NCI-H1048 (cell line): ENCODE measurements around the gene FGFR2.

ENCODE experiments used
- DNase-seq: peaks from one replicate; lab custom pipeline; 2025; lab: John Stamatoyannopoulos, UW

Gene FGFR2

DNA sequence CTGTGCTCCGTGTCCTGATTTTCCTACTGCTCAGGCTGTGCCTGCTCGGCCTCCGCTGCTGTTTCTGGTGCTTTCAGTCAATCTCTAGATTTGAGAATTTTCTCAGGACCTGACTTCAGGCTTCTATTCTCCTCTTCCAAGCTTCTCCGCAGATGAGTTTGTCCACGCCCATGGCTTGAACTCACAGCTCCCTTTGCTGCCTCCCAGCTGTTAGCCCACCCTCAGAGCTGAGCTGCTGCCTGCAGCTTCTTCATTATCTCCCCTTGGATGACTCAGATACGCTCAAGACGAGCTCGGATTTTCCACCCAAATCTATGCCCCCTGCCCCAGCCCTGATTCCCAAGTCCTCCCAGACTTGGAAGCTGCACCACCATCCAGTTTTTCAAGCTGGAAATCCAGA is 104.7 kb downstream of the FGFR2 start:
- DNase-seq = no peak

DNA sequence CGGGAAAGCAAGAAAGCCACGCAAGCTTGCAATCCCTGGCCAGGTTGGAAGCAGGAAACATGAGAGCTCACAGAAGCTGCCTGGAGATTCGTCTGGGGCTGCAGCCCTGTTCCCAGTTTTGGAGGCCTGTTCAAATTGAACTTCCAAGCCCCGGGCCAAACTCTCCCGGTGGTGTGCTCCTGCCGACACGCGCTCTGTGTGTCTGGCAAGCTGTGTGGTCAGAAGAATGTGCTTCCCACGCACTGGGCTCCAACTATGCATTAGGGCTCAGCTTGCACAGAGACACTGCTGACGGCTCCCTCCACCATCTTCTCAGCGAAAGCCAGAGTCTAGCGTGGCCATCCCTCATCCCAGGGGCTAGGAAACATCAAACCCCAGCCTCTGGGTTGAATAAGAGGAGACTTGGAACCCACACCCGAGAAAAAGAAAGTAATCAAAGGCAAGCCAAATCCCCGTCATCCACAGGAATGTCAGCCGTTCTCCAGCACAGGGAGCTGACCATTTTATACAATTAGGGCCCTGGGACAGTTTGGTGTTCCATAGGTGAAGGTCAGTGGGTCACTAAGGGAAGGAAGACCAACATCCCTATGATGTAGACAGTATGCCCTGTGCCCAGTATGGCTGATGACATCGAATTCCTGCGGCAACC is 107.2 kb downstream of the FGFR2 start:
- no peak for DNase-seq

GRCh38 chr10:121485436-121486139 is 112.7 kb downstream of the FGFR2 start:
- no peak for DNase-seq

DNA sequence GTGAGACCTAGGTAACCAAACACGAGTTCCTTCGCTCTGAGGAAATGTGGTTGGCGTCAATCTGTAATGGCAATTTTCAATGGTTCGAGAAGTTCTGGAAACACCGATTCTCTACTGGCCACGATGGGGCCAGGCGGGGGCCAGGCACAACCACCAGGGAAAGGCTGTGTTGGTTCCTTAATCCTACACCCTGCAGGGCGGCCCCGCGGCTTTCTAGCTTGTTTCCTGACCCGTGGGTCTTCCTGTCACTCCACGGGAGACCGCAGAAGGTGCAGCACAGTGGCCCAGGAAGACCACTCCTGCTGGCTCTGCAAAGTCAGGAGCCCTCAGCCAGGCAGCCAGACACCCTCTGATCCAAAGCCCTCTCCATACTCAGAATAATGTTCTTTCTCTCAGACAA is 113.4 kb downstream of the FGFR2 start:
- DNase-seq = no peak

GRCh38 chr10:121484401-121484800 is 113.8 kb downstream of the FGFR2 start:
- no peak for DNase-seq

DNA sequence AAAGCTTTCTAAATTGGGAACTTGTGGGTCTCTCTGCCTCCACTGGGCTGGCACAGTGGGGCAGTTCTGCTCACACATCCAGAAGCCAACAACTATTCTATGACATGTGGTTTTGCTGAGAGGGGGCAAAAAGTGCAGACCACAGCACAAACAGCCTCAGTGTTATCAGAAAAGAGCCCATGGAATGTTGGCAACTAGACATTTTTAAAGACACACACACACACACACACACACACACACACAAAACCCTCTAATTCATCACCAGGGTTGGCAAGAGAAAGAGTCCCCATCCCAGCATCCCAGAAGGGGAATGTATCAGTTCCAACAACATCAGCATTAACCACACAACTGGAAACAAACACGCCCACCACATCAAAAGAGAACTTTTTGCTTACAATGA is 117.1 kb downstream of the FGFR2 start:
- no peak for DNase-seq

GRCh38 chr10:121478556-121478955 is 119.7 kb downstream of the FGFR2 start:
- no peak for DNase-seq

DNA sequence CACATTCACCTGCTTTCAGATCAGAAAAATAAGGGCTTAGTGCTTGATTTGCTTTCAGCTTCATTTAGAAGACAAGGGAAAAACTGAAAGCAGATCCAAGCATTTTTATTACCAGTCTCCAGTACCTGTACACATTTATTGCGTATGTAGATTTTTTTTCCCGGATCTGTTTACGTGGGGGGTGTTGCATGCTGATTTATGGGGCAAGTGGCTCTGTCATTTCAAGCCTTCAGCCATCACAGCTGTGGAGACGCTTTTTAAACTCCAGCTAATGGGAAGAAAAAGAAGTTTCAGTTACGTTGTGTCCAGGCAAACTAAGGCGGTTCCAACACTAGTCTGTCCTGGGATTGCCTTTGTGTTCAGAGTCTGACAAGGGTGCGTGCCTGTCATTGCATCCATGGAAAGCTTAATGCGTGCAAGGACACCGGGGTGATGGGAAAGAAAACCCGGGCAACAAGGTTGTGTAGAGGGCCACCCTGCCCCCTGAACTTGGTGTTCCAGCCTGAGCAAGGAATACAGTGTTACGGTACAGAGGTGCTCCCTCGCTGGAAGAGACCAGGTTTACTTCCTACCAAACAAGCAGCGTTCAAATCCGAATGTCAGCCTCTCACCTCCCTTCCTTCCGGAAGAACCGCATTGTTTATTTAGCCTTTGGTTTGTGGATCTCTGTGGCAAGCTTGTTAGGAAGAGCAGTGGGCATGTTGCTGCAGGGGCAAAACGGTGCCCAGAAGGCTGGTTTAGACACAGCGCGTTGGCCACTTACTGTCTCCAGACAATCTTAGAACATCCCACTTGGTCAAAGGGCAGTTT is 128.2 kb downstream of the FGFR2 start:
- no peak for DNase-seq

DNA sequence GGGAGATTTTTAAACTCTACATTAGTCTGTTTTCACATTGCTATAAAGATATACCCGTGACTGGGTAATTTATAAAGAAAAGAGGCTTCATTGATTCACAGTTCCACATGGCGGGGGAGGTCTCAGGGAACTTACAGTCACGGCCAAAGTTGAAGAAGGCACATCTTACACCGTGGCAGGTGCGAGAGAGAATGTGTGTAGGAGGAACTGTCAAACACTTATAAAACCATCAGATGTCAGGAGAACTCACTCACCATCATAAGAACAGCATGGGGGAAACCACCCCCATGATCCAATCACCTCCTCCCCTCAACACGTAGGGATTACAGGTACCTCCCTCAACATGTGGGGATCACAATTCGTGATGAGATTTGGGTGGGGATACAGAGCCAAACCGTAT is 129.5 kb downstream of the FGFR2 start:
- no peak for DNase-seq

DNA sequence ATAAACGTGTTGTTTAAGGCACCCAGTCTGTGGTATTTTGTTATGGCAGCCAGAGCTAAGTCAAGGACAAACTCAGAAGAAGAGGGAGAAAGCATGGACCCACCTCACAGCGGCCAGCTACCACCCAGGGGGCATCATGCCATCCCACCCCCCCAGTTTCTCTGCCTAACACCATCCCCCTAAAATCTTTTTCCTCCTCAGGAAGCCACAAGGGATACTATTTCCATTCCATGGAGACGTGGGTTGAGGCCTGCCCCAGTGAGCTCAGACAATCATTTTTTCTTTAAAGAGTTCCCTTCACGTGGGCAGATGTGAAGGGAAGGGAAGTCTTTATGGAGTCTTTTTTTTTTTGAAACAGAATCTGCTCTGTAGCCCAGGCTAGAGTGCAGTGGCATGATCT is 131.8 kb downstream of the FGFR2 start:
- DNase-seq = no peak

- no peak for DNase-seq
These were observed 133.0 kb downstream of the FGFR2 start for GRCh38 chr10:121465215-121465614.

DNA sequence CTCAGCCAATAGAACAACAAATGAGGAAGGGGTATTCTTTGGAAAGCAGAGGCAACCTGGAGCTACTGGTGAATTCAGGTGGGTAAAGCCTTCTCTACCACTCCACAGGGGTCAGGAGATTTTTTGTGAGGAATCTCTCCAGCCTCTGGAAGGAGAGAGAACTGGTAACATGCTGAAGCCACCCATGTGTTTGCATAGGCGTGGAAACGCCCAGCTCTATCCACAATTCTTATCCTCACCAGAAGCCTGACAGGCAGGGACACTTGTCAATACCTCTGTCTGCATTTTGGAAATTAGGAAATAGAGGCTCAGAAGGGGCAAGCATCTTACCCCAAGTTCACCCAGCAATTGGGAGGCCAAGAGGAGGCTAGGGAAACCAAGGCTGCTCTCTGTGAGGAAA is 133.7 kb downstream of the FGFR2 start:
- no peak for DNase-seq

GRCh38 chr10:121462955-121463354 is 135.3 kb downstream of the FGFR2 start:
- no peak for DNase-seq

GRCh38 chr10:121462281-121462680 is 136.0 kb downstream of the FGFR2 start:
- DNase-seq = no peak

GRCh38 chr10:121461307-121461706 is 136.9 kb downstream of the FGFR2 start:
- no peak for DNase-seq

- DNase-seq = no peak
These were observed 137.5 kb downstream of the FGFR2 start for GRCh38 chr10:121460733-121461132.

DNA sequence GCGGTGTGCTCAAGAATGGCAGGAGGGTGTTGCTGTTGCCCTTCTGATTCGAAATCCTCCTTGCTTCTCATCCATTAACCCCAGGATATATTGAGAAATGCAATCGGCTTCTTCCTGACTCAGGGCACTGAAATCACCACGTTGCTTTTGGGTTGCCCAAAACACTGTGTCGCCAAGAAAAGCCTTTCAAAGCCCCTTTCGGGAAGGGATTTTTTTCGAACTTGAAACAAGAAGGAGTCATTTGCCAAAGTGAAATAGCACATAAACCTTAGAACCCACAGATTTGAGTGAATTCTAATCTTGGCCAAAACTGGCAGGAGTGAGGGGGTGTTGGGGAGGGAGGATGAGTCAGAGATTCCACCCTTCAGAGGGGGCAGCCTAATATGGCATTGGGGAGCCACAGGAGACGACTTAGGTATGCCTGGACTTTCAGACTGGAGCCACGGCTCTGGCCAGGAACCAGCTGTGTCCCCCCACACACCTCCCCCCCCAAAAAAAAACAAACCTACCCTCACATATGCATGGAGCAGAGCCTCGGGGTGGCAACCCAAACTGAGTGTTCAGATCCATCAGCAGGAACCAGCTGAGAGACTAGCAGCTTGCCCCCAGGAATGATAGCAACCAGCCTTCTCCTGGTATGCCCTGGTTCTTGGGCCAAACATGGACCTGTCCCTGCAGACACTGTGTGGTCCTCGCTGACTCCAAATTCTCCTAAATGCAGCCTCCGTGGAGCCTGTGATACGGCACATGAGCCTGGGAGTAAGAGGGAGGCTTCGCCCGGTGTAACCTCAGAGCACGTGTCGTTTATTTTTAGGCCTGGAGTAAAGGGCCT is 138.4 kb downstream of the FGFR2 start:
- no peak for DNase-seq

DNA sequence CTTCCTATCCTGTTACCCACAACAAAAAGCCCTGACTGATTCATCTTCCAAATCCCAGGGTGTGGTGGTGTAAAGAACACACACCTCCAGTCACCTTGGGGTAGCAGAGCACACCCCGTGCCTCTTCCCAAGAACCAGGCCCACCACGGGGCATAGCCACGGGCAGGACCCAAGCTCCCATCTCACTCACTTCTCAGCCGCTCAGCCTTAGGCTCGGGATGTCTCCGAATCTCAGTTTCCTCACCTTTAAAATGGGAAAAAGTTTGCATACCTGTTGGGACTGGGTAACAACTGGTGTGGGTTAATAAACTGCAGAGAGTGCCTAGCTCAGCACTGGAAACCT is 139.0 kb downstream of the FGFR2 start:
- no peak for DNase-seq

DNA sequence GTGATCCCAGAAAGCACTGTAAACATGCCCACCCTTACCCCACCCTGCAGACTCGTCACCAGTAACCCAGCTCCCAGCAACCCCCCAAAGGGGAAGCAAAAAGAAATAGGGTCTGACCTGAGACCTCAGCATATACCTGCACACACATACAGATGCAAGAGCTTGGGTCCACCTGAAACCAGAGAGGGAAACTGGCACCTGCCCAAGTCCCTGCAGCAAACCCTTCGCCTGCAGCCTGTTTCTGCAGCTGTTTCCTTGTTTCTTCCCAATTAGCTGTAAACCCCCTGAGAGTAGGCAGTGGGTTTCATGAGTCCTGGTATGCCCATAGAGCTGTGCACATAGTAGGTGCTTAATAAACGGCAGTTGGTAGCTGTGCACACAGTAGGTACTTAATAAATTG is 140.5 kb downstream of the FGFR2 start:
- DNase-seq = no peak

- DNase-seq = no peak
These were observed 142.9 kb downstream of the FGFR2 start for GRCh38 chr10:121455377-121455776.

DNA sequence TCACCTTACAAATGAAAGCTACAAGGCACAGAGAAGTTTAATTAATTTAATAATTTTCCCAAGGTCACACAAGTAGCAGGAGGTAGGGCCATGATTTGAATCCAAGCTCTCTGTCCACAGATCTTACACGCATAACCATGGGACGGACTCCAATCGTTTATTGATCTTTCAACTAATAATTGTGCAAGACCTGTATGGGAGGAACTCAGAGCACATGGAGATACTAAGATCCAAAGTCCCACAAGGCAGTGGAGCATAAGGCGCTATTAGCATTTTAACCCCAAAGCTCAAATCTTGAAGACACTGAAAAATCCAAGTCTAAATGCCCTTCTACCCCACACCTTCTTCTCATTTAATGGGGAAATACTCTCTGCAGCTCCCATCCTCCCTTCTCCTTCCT is 143.5 kb downstream of the FGFR2 start:
- no peak for DNase-seq

DNA sequence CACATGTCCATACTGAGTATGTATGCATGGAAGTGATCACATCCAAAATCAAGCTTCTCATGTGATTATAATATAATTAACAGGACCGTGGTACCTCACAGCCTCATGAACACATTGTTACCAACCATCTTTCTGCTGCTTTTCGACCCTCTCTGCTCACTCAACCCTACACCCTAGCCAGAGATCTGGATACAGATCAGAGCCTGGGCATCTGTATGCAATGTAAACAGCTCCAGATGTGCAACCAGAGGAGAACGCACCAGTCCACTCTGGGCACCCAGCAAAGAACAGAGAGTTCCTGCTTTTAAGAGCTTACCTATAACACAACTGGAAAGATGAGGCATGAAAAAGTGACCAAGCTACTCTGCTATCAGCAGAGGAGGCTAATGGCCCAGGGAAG is 145.1 kb downstream of the FGFR2 start:
- no peak for DNase-seq
